NB4 (cell line): ENCODE results near the gene DOCK7.

Experiments used
- DNase-seq: peaks from one replicate; pipeline ENCODE4 v3.0.0; 2010; ENCODE audit warnings: low read depth
- H3K4me3 ChIP-seq: one replicate; pipeline ENCODE4 v1.5.1; 2011; ENCODE audit warnings: mild to moderate bottlenecking, low read depth, low read length, moderate library complexity
- CTCF ChIP-seq: IDR thresholded peaks from one replicate; pipeline ENCODE4 v1.5.1; 2012; ENCODE audit warnings: low read depth, low read length
- MAX ChIP-seq: IDR thresholded peaks from 2 replicates; pipeline ENCODE4 v1.6.1; 2011; ENCODE audit warnings: low read depth, low read length
- MYC ChIP-seq: IDR thresholded peaks from 2 replicates; pipeline ENCODE4 v1.6.1; 2011; ENCODE audit warnings: low read depth, low read length
- POLR2A ChIP-seq: IDR thresholded peaks from 2 replicates; pipeline ENCODE4 v1.6.1; 2011; ENCODE audit warnings: mild to moderate bottlenecking; ENCODE audit not compliant: insufficient read length; ENCODE audit errors: extremely low read depth

DOCK7 gene

GRCh38 chr1:62544570-62544969 lies 143.6 kb downstream of the DOCK7 start:
- TF ChIP-seq MAX (no peak), POLR2A (no peak), CTCF (no peak), MYC (no peak)
- DNase-seq = no peak
- H3K4me3 ChIP-seq = no peak overlapping the region

GRCh38 chr1:62541048-62541447 lies 147.1 kb downstream of the DOCK7 start:
- no peak for TF ChIP-seq MAX
- no peak for TF ChIP-seq POLR2A
- TF ChIP-seq MYC = no peak
- no peak for TF ChIP-seq CTCF
- DNase-seq = no peak
- H3K4me3 ChIP-seq = no peak overlapping the region

- TF ChIP-seq CTCF = no peak
- no peak for TF ChIP-seq POLR2A
- no peak for TF ChIP-seq MAX
- no peak for TF ChIP-seq MYC
- no peak for DNase-seq
- H3K4me3 ChIP-seq = no peak overlapping the region
These were observed 149.1 kb downstream of the DOCK7 start for GRCh38 chr1:62539028-62539447.

GRCh38 chr1:62536865-62537264 lies 151.3 kb downstream of the DOCK7 start:
- no peak for TF ChIP-seq MAX
- no peak for TF ChIP-seq POLR2A
- no peak for TF ChIP-seq MYC
- no peak for TF ChIP-seq CTCF
- no peak for DNase-seq
- H3K4me3 ChIP-seq = no peak overlapping the region

GRCh38 chr1:62530516-62531154 lies 157.6 kb downstream of the DOCK7 start:
- DNase-seq = no peak
- no peak overlapping the region for H3K4me3 ChIP-seq
- TF ChIP-seq CTCF (no peak), POLR2A (no peak), MYC (no peak), MAX (no peak)

- no peak for DNase-seq
- H3K4me3 ChIP-seq = no peak overlapping the region
- TF ChIP-seq CTCF (no peak), POLR2A (no peak), MAX (no peak), MYC (no peak)
These were observed 159.0 kb downstream of the DOCK7 start for GRCh38 chr1:62529227-62529626.
